Panc1 (cell line): ENCODE results near the gene JPT2. TPM values are rescaled to one million over a fixed set of nuclear protein-coding genes. Genes with fewer than 3 reads are reported as not detected.

Experiments used
- ATAC-seq: fragments of 200-7000 bp; cut with Tn5 transposase; 2 replicates; pipeline ENCODE4 v1.9.1; 2020; ENCODE audit warnings: mild to moderate bottlenecking, moderate library complexity
- BruUV-seq: library from RNA; stranded (reverse); fragments of 400-500 nt; replicated peaks from 2 replicates; lab custom pipeline; 2021; lab: Mats Ljungman, UMichigan
- CTCF ChIA-PET: fragments of 300-600 bp; sonication (Branson Sonifier 250); formaldehyde crosslinking; loops from one replicate; lab custom pipeline; 2022; ENCODE audit warnings: antibody characterized with exemption; lab: Charles Lee
- POLR2A ChIA-PET: fragments of 300-600 bp; sonication (Branson Sonifier 250); formaldehyde crosslinking; loops from one replicate; lab custom pipeline; 2022; ENCODE audit warnings: antibody characterized with exemption; lab: Charles Lee
- DNase-seq: peaks from one replicate; pipeline ENCODE4 v3.0.0-alpha.2; 2010; ENCODE audit warnings: low read depth, low spot score
- H3K27ac ChIP-seq: 2 replicates; pipeline ENCODE4 v1.5.1; 2011; ENCODE audit warnings: mild to moderate bottlenecking, low read length, inconsistent platforms
- H3K27me3 ChIP-seq: fragments of 200-500 bp; sonication (Bioruptor generic); 2 replicates; pipeline ENCODE4 v1.6.0; 2014; ENCODE audit warnings: low read length, inconsistent platforms; ENCODE audit not compliant: control insufficient read depth, insufficient read depth
- H3K36me3 ChIP-seq: fragments of 200-500 bp; sonication (Bioruptor generic); 2 replicates; pipeline ENCODE4 v1.5.1; 2014; ENCODE audit warnings: inconsistent platforms, mild to moderate bottlenecking, low read length, moderate library complexity; ENCODE audit not compliant: control insufficient read depth, insufficient read depth
- H3K4me1 ChIP-seq: 2 replicates; pipeline ENCODE4 v1.5.1; 2011; ENCODE audit warnings: inconsistent platforms, mild to moderate bottlenecking, low read length, moderate library complexity; ENCODE audit not compliant: control insufficient read depth, insufficient read depth
- H3K4me3 ChIP-seq, 2 experiments: 2 replicates each; pipeline ENCODE4 v1.5.1; 2011 to 2012; ENCODE audit warnings: low read depth in 2 of 2, low read length in 2 of 2, mild to moderate bottlenecking in 2 of 2, inconsistent platforms in 1 of 2, moderate library complexity in 1 of 2
- H3K9me3 ChIP-seq: fragments of 200-500 bp; sonication (Bioruptor generic); 2 replicates; pipeline ENCODE4 v1.5.1; 2014; ENCODE audit warnings: low read depth, mild to moderate bottlenecking, inconsistent platforms, low read length, moderate library complexity; ENCODE audit not compliant: control insufficient read depth, insufficient read depth
- CTCF ChIP-seq: fragments of 450-650 bp; IDR thresholded peaks from 2 replicates; pipeline ENCODE4 v1.5.1; 2017; ENCODE audit warnings: mild to moderate bottlenecking
- POLR2AphosphoS5 ChIP-seq: IDR thresholded peaks from 2 replicates; pipeline ENCODE4 v1.6.1; 2012; ENCODE audit warnings: mild to moderate bottlenecking, low read depth, low read length, moderate library complexity
- SIN3A ChIP-seq: IDR thresholded peaks from 2 replicates; pipeline ENCODE4 v1.6.1; 2012; ENCODE audit warnings: low read depth, mild to moderate bottlenecking, low read length, moderate library complexity, borderline replicate concordance; ENCODE audit not compliant: insufficient read depth
- TCF7L2 ChIP-seq: IDR thresholded peaks from 2 replicates; pipeline ENCODE4 v1.6.1; 2011; ENCODE audit warnings: mild to moderate bottlenecking, low read depth, low read length, inconsistent platforms
- in situ Hi-C: cut with HindIII; loops from 2 replicates; pipeline ENCODE4 v1.10.0; 2016; ENCODE audit warnings: low sequenced_read_pairs, low pct_unique_long_range_greater_than_20kb
- intact Hi-C: fragments of 100-400 bp; cut with micrococcal nuclease; formaldehyde crosslinking; loops from one replicate; pipeline ENCODE4 v1.10.0; 2022; ENCODE audit not compliant: unreplicated experiment
- total RNA-seq: library from RNA; stranded (reverse); gene quantifications from one replicate; pipeline ENCODE4 v1.2.1, GENCODE V29; 2021; ENCODE audit not compliant: unreplicated experiment
- TF ChIP-seq, protein P1 (sequence below), 2 experiments: IDR thresholded peaks; 2 replicates each; pipeline ENCODE4 v1.6.1; 2011 to 2012; ENCODE audit warnings: low read depth in 2 of 2, control low read depth in 1 of 2, low read length in 1 of 2, mild to moderate bottlenecking in 1 of 2, moderate library complexity in 1 of 2; ENCODE audit not compliant: insufficient read depth in 1 of 2

Gene JPT2
- total RNA-seq, 1 experiment from 2014 or later, result 200 TPM

- TF ChIP-seq SIN3A, result no peak
- no peak for TF ChIP-seq POLR2AphosphoS5
- no peak for TF ChIP-seq CTCF
- Histone ChIP-seq H3K4me1 (no peaks in the 10 kb centered on the region), H3K9me3 (no peaks in the 10 kb centered on the region), H3K36me3 (peaks cover 2% of the 10 kb centered on the region; the same call in 1 of the 2 replicates), H3K4me3 (no peak overlapping the region), H3K27ac (no peak overlapping the region), H3K27me3 (no peaks in the 10 kb centered on the region)
- in situ Hi-C loops, result no loop called here
- ATAC-seq (no peak), DNase-seq (no peak)
- BruUV-seq, result no TSS peak
- CTCF ChIA-PET, result no interaction called here
- intact Hi-C loops, result no loop called here
- POLR2A ChIA-PET, result no interaction called here
Measured at GRCh38 chr16:1631230-1631629, 46.8 kb upstream of the JPT2 start.

DNA sequence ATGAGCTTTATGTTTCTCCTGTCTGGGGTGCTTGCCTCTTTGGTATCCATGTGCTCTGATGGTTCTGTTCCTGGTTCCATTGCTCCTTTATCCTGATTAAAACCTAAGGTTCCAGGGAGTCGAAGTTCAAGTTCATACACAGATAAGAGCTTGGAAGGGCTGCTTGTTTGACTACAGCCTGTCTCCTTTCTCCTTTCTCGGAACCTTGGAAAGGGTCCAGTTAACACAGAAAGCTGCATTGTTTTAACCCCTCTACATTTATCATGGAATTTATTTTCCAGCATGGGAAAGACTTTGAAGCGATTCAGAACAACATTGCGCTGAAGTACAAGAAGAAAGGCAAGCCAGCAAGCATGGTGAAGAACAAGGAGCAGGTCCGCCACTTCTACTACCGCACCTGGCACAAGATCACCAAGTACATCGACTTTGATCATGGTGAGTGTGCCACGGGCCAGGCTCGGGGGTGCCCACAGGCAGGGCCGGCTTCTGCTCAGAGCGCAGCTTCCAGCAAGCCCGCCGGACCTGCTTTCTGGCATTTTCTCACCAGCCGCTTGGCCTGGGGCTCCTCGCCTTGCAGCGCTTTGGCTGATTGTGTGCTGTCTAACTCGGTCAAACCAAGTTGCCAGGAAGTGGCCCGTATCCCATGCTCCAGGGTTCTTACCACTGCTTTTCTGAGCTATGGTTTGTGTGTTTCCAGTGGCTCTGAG lies 46.0 kb upstream of the JPT2 start:
- Histone ChIP-seq H3K27me3 (no peaks in the 10 kb centered on the region), H3K27ac (no peak overlapping the region), H3K4me1 (no peaks in the 10 kb centered on the region), H3K9me3 (no peaks in the 10 kb centered on the region), H3K36me3 (peaks cover 2% of the 10 kb centered on the region; the same call in 1 of the 2 replicates), H3K4me3 (no peak overlapping the region)
- intact Hi-C loops (no loop called here), in situ Hi-C loops (no loop called here)
- ChIA-PET CTCF (no interaction called here), POLR2A (no interaction called here)
- no peak for DNase-seq
- TF ChIP-seq SIN3A (no peak), TCF7L2 (no peak), CTCF (no peak), POLR2AphosphoS5 (no peak)
- TF ChIP-seq, protein P1, sequence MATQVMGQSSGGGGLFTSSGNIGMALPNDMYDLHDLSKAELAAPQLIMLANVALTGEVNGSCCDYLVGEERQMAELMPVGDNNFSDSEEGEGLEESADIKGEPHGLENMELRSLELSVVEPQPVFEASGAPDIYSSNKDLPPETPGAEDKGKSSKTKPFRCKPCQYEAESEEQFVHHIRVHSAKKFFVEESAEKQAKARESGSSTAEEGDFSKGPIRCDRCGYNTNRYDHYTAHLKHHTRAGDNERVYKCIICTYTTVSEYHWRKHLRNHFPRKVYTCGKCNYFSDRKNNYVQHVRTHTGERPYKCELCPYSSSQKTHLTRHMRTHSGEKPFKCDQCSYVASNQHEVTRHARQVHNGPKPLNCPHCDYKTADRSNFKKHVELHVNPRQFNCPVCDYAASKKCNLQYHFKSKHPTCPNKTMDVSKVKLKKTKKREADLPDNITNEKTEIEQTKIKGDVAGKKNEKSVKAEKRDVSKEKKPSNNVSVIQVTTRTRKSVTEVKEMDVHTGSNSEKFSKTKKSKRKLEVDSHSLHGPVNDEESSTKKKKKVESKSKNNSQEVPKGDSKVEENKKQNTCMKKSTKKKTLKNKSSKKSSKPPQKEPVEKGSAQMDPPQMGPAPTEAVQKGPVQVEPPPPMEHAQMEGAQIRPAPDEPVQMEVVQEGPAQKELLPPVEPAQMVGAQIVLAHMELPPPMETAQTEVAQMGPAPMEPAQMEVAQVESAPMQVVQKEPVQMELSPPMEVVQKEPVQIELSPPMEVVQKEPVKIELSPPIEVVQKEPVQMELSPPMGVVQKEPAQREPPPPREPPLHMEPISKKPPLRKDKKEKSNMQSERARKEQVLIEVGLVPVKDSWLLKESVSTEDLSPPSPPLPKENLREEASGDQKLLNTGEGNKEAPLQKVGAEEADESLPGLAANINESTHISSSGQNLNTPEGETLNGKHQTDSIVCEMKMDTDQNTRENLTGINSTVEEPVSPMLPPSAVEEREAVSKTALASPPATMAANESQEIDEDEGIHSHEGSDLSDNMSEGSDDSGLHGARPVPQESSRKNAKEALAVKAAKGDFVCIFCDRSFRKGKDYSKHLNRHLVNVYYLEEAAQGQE (IDR thresholded peaks at IDR 0.05; ENCODE audit: insufficient read depth in 1 of 2, low read depth in 2 of 2, low read length in 1 of 2), result no peak
- no peak for ATAC-seq
- BruUV-seq, result no TSS peak
